GM18498 (cell line): ENCODE data around the gene MARCHF10.

Source experiments
- ATAC-seq: cut with Tn5 transposase; IDR thresholded peaks from one replicate; pipeline ENCODE4 v1.9.1; 2021; ENCODE audit warnings: mild to moderate bottlenecking, moderate library complexity; ENCODE audit not compliant: unreplicated experiment

Gene MARCHF10

DNA sequence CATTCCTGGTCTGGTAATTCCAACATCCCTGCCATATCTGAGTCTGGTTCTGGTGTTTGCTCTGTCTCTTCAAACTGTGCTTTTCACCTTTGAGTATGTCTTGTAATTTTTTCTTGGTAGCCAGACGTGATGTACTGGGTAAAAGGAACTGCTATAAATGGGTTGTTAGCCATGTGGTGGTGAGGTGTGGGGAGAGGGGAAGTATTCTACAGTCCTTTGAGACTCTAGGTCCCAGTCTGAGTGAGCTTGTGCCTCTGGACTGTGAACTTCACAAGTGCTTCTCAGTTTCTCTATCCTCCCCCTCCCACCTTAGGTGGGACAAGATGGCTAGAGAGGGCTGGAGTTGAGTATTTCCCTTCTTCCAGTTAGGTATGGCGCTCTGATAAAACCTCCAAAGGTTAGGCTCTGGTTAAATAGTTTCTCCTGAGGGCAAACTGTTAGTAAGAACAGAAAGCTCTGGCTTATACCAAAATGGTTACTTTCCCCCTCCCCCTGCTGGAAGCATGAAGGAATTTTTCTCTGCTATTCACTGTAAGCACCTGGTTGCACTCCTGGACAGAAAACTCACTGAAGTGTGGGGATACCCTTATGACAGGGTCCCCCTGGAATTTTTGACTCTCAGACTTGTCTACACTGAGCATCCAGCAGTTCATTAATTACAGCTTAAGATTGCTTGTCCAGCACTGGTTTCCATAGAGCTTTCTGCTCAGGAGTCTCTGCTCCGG lies 87.8 kb downstream of the MARCHF10 start:
- peak; percentile 34 for ATAC-seq

DNA sequence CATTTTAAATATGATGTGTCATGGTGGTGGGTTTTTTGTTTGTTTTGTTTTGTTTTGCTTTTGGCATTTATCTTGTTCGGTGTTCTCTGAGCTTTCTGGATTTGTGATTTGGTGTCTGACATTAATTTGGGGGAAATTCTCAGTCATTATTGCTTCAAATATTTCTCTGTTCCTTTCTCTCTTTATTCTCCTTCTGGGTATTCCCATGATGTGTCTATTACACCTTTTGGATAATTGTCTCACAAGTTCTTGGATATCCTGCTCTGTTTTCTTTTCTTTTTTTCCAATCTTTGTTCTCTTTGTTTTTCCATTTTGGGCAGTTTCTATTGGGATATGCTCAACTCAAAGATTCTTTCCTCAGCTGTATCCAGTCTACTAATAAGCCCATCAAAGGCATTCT lies 88.5 kb downstream of the MARCHF10 start:
- no peak for ATAC-seq

DNA sequence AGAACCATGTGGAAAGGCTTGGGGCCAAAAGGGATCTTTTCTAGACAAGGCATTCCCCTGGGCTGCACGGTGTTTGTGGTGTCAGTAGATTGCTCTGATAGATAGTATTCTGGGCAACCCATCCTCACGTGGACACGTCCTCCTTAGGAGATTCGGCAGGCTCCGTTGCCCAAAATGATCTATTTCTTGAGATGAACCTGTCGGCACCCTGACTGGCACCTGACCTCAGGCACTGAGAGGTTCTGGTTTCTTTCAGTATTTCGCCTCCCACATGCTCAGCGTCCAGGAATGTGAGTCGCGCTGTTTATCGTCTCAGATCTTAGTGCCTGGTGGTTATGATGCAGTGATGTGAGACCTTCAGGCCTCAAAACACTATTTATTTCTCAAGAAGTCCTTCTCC lies 89.7 kb downstream of the MARCHF10 start:
- no peak for ATAC-seq

GRCh38 chr17:62717889-62718288 lies 90.2 kb downstream of the MARCHF10 start:
- ATAC-seq, result no peak

GRCh38 chr17:62717589-62717855 lies 90.6 kb downstream of the MARCHF10 start:
- ATAC-seq, result no peak

GRCh38 chr17:62716834-62717588 lies 91.1 kb downstream of the MARCHF10 start:
- ATAC-seq, result no peak

DNA sequence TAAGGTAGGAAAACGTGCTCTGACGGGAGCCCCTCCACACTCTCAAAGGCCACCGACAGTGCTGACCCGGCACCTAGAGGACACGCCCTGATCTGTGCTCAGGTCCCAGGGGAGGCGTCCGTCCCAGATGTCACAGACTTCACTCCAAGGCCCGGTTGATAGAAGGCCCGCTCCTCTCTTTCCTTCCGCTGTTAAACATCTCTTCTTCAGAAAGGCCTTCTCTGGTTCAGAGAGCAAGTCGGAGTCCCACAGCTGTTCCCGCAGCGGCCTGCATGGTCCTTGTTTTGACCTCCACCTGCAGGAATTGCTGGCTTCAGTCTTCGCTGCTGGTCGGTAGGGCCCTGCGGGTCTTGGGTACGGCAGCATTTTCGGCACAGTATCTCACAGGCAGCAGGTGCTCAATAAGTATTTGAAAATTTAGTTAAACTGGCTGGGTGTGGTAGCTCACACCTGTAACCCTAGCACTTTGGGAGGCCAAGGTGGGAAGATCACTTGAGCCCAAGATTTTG lies 92.2 kb downstream of the MARCHF10 start:
- no peak for ATAC-seq

- ATAC-seq, result no peak
Observed at GRCh38 chr17:62714016-62714777, 93.9 kb downstream of the MARCHF10 start.

GRCh38 chr17:62713086-62713881 lies 94.8 kb downstream of the MARCHF10 start:
- no peak for ATAC-seq

DNA sequence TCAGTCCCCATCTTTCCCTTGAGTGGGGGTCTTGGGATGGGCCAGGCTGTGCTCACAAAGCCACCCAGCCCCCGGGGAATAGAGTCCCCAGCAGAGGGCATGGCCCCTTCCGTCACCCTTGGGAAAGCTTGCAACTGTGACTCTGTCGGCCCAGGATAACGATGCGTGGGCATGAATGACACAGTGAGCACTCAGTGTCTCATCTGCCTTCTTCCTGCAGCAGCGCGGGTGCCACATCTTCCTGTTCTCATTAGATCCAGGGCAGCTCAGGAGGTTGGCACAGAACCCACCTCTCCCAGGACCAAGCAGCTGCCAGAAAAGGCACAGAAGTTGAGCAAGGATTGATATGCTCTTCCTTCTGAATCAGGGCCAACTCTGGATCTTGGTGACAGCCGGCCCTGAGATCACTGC lies 95.9 kb downstream of the MARCHF10 start:
- no peak for ATAC-seq

DNA sequence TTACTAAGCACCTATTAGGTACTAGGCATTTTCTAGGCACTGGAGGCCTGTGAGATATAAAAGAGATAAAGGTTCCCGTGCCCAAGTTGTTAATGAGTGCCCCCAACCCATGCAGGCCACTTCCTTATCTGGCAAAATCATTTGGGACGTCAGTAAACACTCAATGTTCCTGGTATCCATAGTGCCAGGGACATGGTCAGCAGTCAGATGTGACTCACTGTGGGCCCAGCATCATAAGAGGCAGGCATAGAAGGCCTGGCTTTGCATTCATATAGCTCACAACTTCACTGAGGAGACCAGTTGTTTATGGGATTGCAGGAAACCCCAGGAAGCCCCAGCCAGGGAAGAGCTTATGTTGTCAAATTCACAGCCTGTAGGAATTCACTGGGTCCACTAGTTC lies 99.5 kb downstream of the MARCHF10 start:
- no peak for ATAC-seq

DNA sequence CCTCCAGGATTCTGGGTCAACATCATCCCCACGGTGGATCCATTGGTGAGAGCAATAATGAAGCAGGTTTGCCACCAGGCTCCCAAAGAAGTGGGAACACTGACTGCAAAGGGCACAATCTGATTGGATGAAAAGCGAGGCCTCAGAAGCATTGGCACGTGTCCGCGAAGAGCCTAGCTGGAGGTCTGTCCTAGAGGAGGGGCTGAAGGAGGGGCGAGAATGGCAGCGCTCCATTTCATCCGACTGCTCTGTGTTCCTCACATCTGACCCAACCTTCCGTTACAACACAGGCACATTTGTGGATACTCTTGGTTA lies 100.7 kb downstream of the MARCHF10 start:
- no peak for ATAC-seq

DNA sequence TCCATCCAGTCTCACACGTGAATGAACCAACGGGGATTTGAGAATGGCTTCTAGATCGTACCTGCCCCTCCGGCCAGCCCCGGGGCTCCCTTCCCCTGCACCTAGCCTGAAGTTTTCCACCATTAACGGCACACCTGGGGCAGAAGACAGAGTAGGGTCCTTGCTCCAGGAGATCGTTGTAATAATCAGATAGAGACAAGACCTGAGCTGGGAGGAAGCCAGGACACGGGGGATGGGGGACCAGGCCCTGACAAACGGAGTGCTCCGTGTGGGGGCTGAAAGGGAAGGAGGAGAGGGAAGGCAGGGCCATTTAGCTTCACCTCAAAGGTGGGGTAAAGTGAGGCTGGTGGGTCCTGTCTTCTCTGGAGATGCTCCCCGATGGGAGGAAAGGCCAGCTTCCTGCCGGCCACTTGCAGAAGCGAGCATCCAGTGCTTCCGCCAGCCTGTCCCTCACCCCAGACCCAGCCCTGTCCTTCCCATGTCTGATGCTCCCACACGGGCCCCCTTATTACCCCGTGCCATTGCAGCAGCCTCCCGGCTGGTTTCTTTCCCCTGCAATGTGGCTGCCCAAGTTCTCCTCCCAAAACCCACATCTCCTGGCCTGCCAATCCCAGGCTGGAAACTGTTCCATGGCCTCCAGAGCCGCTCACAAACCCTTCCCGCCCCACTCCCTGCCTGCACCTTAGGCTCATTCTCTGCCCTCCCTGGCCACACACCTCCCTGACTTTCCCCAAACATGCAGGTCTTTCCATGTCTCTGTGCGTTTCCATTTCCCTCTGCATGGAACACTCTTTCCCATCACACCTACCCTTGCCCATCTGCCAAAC lies 101.3 kb downstream of the MARCHF10 start:
- ATAC-seq, result no peak

DNA sequence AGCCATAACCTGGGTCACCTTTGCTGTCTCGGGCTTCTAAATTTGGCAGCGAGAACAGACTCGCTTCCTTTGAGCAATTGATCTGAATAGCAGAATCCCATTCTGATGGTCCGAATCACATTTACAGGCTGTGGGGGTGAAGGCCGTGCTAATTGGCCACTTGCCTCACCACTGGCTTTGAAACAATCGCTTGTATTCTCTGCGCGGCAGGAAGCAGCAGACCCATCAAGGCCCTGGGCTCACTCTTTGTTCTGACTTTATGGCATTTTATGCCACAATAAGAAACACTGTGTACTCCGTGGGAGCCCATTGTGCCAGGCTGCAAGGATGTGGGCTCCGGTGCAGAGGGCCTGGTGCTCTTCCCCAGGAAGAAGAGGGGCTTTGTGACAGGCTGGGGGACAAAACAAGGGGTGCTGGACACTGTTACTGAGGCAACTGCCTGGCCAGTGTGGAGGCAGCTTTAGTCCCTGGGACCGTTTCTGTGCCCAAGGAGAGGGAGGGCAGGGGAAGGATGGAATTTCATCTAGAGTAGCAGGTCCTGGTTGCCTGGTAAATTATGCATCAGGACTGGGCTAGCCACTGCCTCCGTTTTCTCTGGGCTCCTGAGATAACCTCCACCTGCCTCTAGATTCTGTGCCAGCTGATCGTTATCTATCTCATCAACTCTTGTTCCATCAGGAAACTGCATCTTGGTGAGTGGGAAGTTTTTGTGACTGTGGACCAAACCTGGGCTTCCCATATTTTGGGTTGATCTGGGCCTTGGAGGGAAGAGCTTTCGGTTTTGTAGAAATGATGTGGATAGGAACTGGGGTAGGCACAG lies 102.1 kb downstream of the MARCHF10 start:
- ATAC-seq, result no peak

DNA sequence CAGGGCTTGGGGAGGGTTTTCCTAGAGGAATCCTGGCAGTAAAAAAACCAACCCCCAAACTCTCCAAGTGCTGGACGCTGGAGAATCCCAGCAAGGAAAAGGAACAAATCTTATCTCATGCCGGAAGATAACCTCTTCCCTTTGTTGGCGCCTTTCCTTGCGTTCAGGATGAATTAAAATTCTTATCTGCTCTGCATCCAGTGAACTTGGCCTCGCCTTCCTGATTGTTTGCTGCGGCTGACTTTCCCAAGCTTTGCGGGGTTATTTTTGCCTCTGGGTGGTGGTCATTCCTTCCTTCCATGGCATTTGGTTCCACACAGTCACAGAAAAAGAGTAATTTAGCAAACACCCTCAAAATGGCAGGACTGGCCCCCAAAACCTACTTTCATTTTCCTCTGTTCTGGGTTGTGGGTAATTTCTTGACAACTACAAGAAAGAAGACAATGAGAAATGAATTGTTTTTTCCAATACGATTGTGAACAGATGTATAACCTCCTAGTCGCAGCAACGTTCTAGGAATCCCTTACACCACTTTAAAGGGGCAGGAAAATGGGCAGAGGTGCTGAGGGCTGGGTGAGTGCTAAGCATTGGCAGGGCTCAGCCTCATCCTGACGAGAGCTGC lies 102.8 kb downstream of the MARCHF10 start:
- ATAC-seq, result no peak

GRCh38 chr17:62704381-62704971 lies 103.6 kb downstream of the MARCHF10 start:
- no peak for ATAC-seq

- peak; percentile 91 for ATAC-seq
Observed at GRCh38 chr17:62703776-62704380, 104.2 kb downstream of the MARCHF10 start.

DNA sequence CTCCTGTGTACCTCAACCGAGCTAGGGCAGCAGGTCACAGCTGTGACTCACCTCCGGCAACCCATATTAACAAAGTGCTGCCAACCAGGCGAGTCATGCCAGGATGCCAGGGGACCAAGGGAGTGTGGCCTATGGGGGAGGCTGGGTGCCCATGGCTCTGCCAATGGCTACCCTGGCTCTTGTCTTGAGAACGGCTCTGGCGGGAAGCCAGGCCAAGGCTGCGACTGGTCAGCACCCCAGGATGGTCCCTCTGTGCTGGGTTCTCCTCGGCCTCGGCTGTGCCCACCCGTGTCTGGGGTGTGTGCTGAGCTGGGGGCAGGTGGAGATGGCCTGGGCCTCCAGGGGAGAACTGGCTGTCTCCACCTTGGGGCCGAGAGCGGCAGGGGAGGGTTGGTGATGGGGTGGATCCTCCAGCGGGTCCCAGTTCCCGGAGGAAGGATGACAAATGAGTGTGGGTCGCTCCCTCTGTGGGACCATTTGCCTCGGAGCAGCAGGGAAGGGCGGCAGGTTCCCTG lies 104.8 kb downstream of the MARCHF10 start:
- no peak for ATAC-seq
